GM10248 (cell line): ENCODE measurements around the gene MMP11.

ENCODE experiments used
- CTCF ChIA-PET: fragments of 300-600 bp; sonication (Branson Sonifier 250); formaldehyde crosslinking; extraction: SDS; loops from one replicate; lab custom pipeline; 2021; ENCODE audit warnings: antibody characterized with exemption; lab: Yijun Ruan, JAX
- POLR2A ChIA-PET: fragments of 350-650 bp; sonication (Branson Sonifier 250); formaldehyde crosslinking; extraction: SDS; loops from one replicate; lab custom pipeline; 2020; ENCODE audit warnings: antibody characterized with exemption; lab: Yijun Ruan, JAX
- DNase-seq: peaks from one replicate; pipeline ENCODE4 v3.0.0; 2012; ENCODE audit errors: extremely low spot score
- CTCF ChIP-seq: IDR thresholded peaks from 2 replicates; pipeline ENCODE4 v1.5.1; 2012; ENCODE audit warnings: mild to moderate bottlenecking, low read depth; ENCODE audit errors: extremely low read depth, missing control alignments, control extremely low read depth

MMP11 gene

GRCh38 chr22:23816156-23816976 lies 43.7 kb downstream of the MMP11 start:
- no peak for DNase-seq
- POLR2A ChIA-PET: interaction anchor here (0.8 kb wide), 1 partner anchor 17 kb away, joined by 3 read pairs; no protein-coding TSS in a partner anchor

GRCh38 chr22:23817146-23817545 lies 44.5 kb downstream of the MMP11 start:
- CTCF ChIA-PET: interaction anchor here (1.8 kb wide), 1 partner anchor 46 kb away, joined by 4 read pairs; no protein-coding TSS in a partner anchor
- POLR2A ChIA-PET: no interaction called here
- no peak for DNase-seq
- TF ChIP-seq CTCF: no peak

More at GRCh38 chr22:23816156-23816976, 43.7 kb downstream of the MMP11 start:
- CTCF ChIA-PET: interaction anchor here (1.8 kb wide), 1 partner anchor 46 kb away, joined by 4 read pairs; no protein-coding TSS in a partner anchor
- TF ChIP-seq CTCF: no peak

- ChIA-PET POLR2A (no interaction called here), CTCF (no interaction called here)
- DNase-seq: no peak
- no peak for TF ChIP-seq CTCF
Observed at GRCh38 chr22:23818541-23818940, 45.9 kb downstream of the MMP11 start.

GRCh38 chr22:23820748-23821211 lies 48.1 kb downstream of the MMP11 start:
- CTCF ChIA-PET: interaction anchor here (0.7 to 1.1 kb wide), 3 partner anchors 9 to 29 kb away, joined by 3 read pairs; no protein-coding TSS in a partner anchor
- no peak for TF ChIP-seq CTCF
- POLR2A ChIA-PET: interaction anchor here (0.6 kb wide), 1 partner anchor 36 kb away, joined by 3 read pairs; no protein-coding TSS in a partner anchor
- DNase-seq: no peak

- DNase-seq: no peak
- TF ChIP-seq CTCF: no peak
- ChIA-PET POLR2A (no interaction called here), CTCF (no interaction called here)
Observed at GRCh38 chr22:23822101-23822671, 49.5 kb downstream of the MMP11 start.

GRCh38 chr22:23823331-23823791 lies 50.7 kb downstream of the MMP11 start:
- no peak for TF ChIP-seq CTCF
- ChIA-PET CTCF (interaction anchor here (1.2 to 1.7 kb wide), 2 partner anchors 14 to 23 kb away, joined by 3 to 5 read pairs; no protein-coding TSS in a partner anchor), POLR2A (no interaction called here)
- DNase-seq: no peak
